Measurements from ENCODE around the gene RAB10. TPM values are rescaled to one million over a fixed set of nuclear protein-coding genes. Genes with fewer than 3 reads are reported as not detected.

RAB10 gene
- total RNA-seq, 2 donors from 2014 or later = 73.9 to 80.8 TPM

GRCh38 chr2:26178246-26178645 is 144.4 kb downstream of the RAB10 start:
- Histone ChIP-seq H3K27ac (no peak overlapping the region), H3K4me3 (peak overlapping the region; percentile 67), H3K36me3 (no peaks in the 10 kb centered on the region), H3K4me1 (ENCODE audit: control insufficient read depth in 1 of 2, low read depth in 2 of 2) (peaks cover 9 to 15% of the 10 kb centered on the region in 2 donors), H3K27me3 (replicated peaks; ENCODE audit: insufficient read depth) (peaks cover 11% of the 10 kb centered on the region), H3K9me3 (no peaks in the 10 kb centered on the region)
- TF ChIP-seq CTCF (IDR thresholded peaks at IDR 0.05) = no peak
- ATAC-seq (ENCODE audit: insufficient number of reproducible peaks, low FRiP score, low read depth) (no peak), DNase-seq (ENCODE audit: low spot score) (no peak)

GRCh38 chr2:26178746-26179436 is 145.0 kb downstream of the RAB10 start:
- peak overlapping the region; percentile 67 for H3K4me3 ChIP-seq
- no peaks in the 10 kb centered on the region for H3K9me3 ChIP-seq
- no peak for TF ChIP-seq CTCF (IDR thresholded peaks at IDR 0.05)
- H3K27me3 ChIP-seq (replicated peaks; ENCODE audit: insufficient read depth) = peaks cover 8% of the 10 kb centered on the region
- H3K4me1 ChIP-seq (ENCODE audit: control insufficient read depth in 1 of 2, low read depth in 2 of 2) = peaks cover 3 to 9% of the 10 kb centered on the region in 2 donors
- DNase-seq (ENCODE audit: low spot score) (no peak), ATAC-seq (ENCODE audit: insufficient number of reproducible peaks, low FRiP score, low read depth) (no peak)
- no peak overlapping the region for H3K27ac ChIP-seq
- no peaks in the 10 kb centered on the region for H3K36me3 ChIP-seq

GRCh38 chr2:26179446-26179913 is 145.6 kb downstream of the RAB10 start:
- Histone ChIP-seq H3K4me3 (peak overlapping the region; percentile 67), H3K27ac (no peak overlapping the region), H3K27me3 (replicated peaks; ENCODE audit: insufficient read depth) (peaks cover 2% of the 10 kb centered on the region), H3K4me1 (ENCODE audit: control insufficient read depth in 1 of 2, low read depth in 2 of 2) (peaks cover 2 to 6% of the 10 kb centered on the region in 2 donors), H3K36me3 (no peaks in the 10 kb centered on the region), H3K9me3 (no peaks in the 10 kb centered on the region)
- no peak for TF ChIP-seq CTCF (IDR thresholded peaks at IDR 0.05)
- ATAC-seq (ENCODE audit: insufficient number of reproducible peaks, low FRiP score, low read depth) = no peak
- no peak for DNase-seq (ENCODE audit: low spot score)

GRCh38 chr2:26182441-26182840 is 148.6 kb downstream of the RAB10 start:
- Histone ChIP-seq H3K36me3 (no peaks in the 10 kb centered on the region), H3K9me3 (no peaks in the 10 kb centered on the region), H3K27me3 (replicated peaks; ENCODE audit: insufficient read depth) (no peaks in the 10 kb centered on the region), H3K4me3 (no peak overlapping the region), H3K27ac (no peak overlapping the region), H3K4me1 (ENCODE audit: control insufficient read depth in 1 of 2, low read depth in 2 of 2) (peaks cover 2 to 14% of the 10 kb centered on the region in 2 donors)
- DNase-seq (ENCODE audit: low spot score) (no peak), ATAC-seq (ENCODE audit: insufficient number of reproducible peaks, low FRiP score, low read depth) (no peak)
- TF ChIP-seq CTCF (IDR thresholded peaks at IDR 0.05) = no peak

- Histone ChIP-seq H3K9me3 (no peaks in the 10 kb centered on the region), H3K27me3 (replicated peaks; ENCODE audit: insufficient read depth) (no peaks in the 10 kb centered on the region), H3K4me1 (ENCODE audit: control insufficient read depth in 1 of 2, low read depth in 2 of 2) (peaks cover 2 to 14% of the 10 kb centered on the region in 2 donors), H3K4me3 (no peak overlapping the region), H3K27ac (no peak overlapping the region), H3K36me3 (no peaks in the 10 kb centered on the region)
- ATAC-seq (ENCODE audit: insufficient number of reproducible peaks, low FRiP score, low read depth) = no peak
- no peak for DNase-seq (ENCODE audit: low spot score)
- no peak for TF ChIP-seq CTCF (IDR thresholded peaks at IDR 0.05)
These were observed 149.2 kb downstream of the RAB10 start for GRCh38 chr2:26182887-26183630.
